Parathyroid adenoma (tissue), 2 donors: ENCODE results near the gene KRT14.

Source experiments
- H2AFZ ChIP-seq: fragments of 300-600 bp; sonication (generic); one replicate; pipeline ENCODE4 v1.7.0; 2017; ENCODE audit warnings: antibody characterized with exemption, mild to moderate bottlenecking
- H3K27ac ChIP-seq: fragments of 300-600 bp; sonication (generic); one replicate; pipeline ENCODE4 v1.7.0; 2017
- H3K27me3 ChIP-seq: fragments of 300-600 bp; sonication (generic); one replicate; pipeline ENCODE4 v1.7.0; 2017; ENCODE audit warnings: low read length; ENCODE audit not compliant: control insufficient read depth, insufficient read depth
- H3K36me3 ChIP-seq: fragments of 300-600 bp; sonication (generic); one replicate; pipeline ENCODE4 v1.7.0; 2017; ENCODE audit warnings: low read length; ENCODE audit not compliant: control insufficient read depth, insufficient read depth
- H3K4me1 ChIP-seq: fragments of 300-600 bp; sonication (generic); one replicate; pipeline ENCODE4 v1.7.0; 2017; ENCODE audit warnings: control low read depth
- H3K4me2 ChIP-seq: fragments of 300-600 bp; sonication (generic); one replicate; pipeline ENCODE4 v1.7.0; 2017; ENCODE audit warnings: low read length
- H3K4me3 ChIP-seq: fragments of 300-600 bp; sonication (generic); one replicate; pipeline ENCODE4 v1.7.0; 2017; ENCODE audit warnings: low read depth, low read length
- H3K79me2 ChIP-seq: fragments of 300-600 bp; sonication (generic); one replicate; pipeline ENCODE4 v1.7.0; 2017; ENCODE audit warnings: control low read depth
- H3K9ac ChIP-seq: fragments of 300-600 bp; sonication (generic); one replicate; pipeline ENCODE4 v1.7.0; 2017; ENCODE audit warnings: mild to moderate bottlenecking
- H3K9me3 ChIP-seq: fragments of 300-600 bp; sonication (generic); one replicate; pipeline ENCODE4 v1.7.0; 2017; ENCODE audit warnings: low read length; ENCODE audit not compliant: control insufficient read depth
- CTCF ChIP-seq: fragments of 300-600 bp; sonication (generic); IDR thresholded peaks from one replicate; pipeline ENCODE4 v1.7.0; 2017; ENCODE audit warnings: antibody characterized with exemption, mild to moderate bottlenecking
- donor health status: primary hyperparathyroidism.

Gene KRT14

GRCh38 chr17:41535764-41536481 lies 50.8 kb downstream of the KRT14 start:
- Histone ChIP-seq H2AFZ (peak overlapping the region; percentile 46), H3K79me2 (no peaks in the 10 kb centered on the region), H3K4me2 (no peak overlapping the region), H3K9me3 (no peaks in the 10 kb centered on the region), H3K27me3 (no peaks in the 10 kb centered on the region), H3K9ac (no peak overlapping the region), H3K4me1 (no peaks in the 10 kb centered on the region), H3K36me3 (no peaks in the 10 kb centered on the region), H3K27ac (no peak overlapping the region), H3K4me3 (no peak overlapping the region)
- no peak for TF ChIP-seq CTCF

GRCh38 chr17:41534899-41535546 lies 51.7 kb downstream of the KRT14 start:
- peaks cover 9% of the 10 kb centered on the region for H3K4me1 ChIP-seq
- no peak overlapping the region for H3K9ac ChIP-seq
- no peak overlapping the region for H3K4me2 ChIP-seq
- no peaks in the 10 kb centered on the region for H3K9me3 ChIP-seq
- TF ChIP-seq CTCF = no peak
- H3K27me3 ChIP-seq = no peaks in the 10 kb centered on the region
- H3K4me3 ChIP-seq = no peak overlapping the region
- no peaks in the 10 kb centered on the region for H3K36me3 ChIP-seq
- no peak overlapping the region for H3K27ac ChIP-seq
- no peaks in the 10 kb centered on the region for H3K79me2 ChIP-seq
- no peak overlapping the region for H2AFZ ChIP-seq

- Histone ChIP-seq H3K36me3 (no peaks in the 10 kb centered on the region), H3K27me3 (no peaks in the 10 kb centered on the region), H3K4me3 (no peak overlapping the region), H3K9ac (no peak overlapping the region), H3K4me2 (no peak overlapping the region), H3K79me2 (no peaks in the 10 kb centered on the region), H3K4me1 (peaks cover 18% of the 10 kb centered on the region), H3K27ac (no peak overlapping the region), H2AFZ (no peak overlapping the region), H3K9me3 (no peaks in the 10 kb centered on the region)
- no peak for TF ChIP-seq CTCF
Observed at GRCh38 chr17:41533613-41534012, 53.1 kb downstream of the KRT14 start.

GRCh38 chr17:41532947-41533570 lies 53.6 kb downstream of the KRT14 start:
- Histone ChIP-seq H3K79me2 (no peaks in the 10 kb centered on the region), H3K9me3 (no peaks in the 10 kb centered on the region), H3K9ac (no peak overlapping the region), H3K4me2 (no peak overlapping the region), H3K4me3 (no peak overlapping the region), H3K27me3 (no peaks in the 10 kb centered on the region), H2AFZ (no peak overlapping the region), H3K36me3 (no peaks in the 10 kb centered on the region), H3K4me1 (peaks cover 21% of the 10 kb centered on the region), H3K27ac (no peak overlapping the region)
- no peak for TF ChIP-seq CTCF
